Motor neuron (in vitro differentiated cells): Measurements from ENCODE around the gene MAGI3. TPM values are rescaled to one million over a fixed set of nuclear protein-coding genes. Genes with fewer than 3 reads are reported as not detected.
"Not testable (repeated sequence)": the region's sequence is repeated elsewhere in the genome, so short reads cannot be mapped to it uniquely, and the experiment has no call there.

Experiments used
- ATAC-seq, 8 experiments: fragments of 200-7000 bp; cut with Tn5 transposase; replicated peaks in 6 of 8; 2 replicates each; pipeline ENCODE4 v1.8.0; 2021; ENCODE audit warnings: mild to moderate bottlenecking in 8 of 8, moderate library complexity in 8 of 8
- H3K27ac ChIP-seq, 2 donors: fragments of 250-450 bp; sonication (Bioruptor Pico); 2 replicates each; pipeline ENCODE4 v1.9.0; 2021; ENCODE audit warnings: antibody characterized with exemption in 2 of 2, mild to moderate bottlenecking in 2 of 2, moderate library complexity in 1 of 2
- H3K4me1 ChIP-seq, 2 donors: fragments of 250-450 bp; sonication (Bioruptor Pico); replicated peaks in 1 of 2; 2 replicates each; pipeline ENCODE4 v1.6.1; 2021; ENCODE audit warnings: antibody characterized with exemption in 2 of 2, mild to moderate bottlenecking in 2 of 2, moderate library complexity in 1 of 2
- H3K4me3 ChIP-seq, 5 donors: fragments of 250-450 bp; sonication (Bioruptor Pico); 2 replicates each; pipeline ENCODE4 v1.9.0; 2021; ENCODE audit warnings: antibody characterized with exemption in 5 of 5, mild to moderate bottlenecking in 5 of 5, moderate library complexity in 4 of 5
- WGBS, 10 experiments: fragments of 450-650 bp; shearing (Covaris generic); methylation state at CpG; one replicate each; pipeline ENCODE4 v1.0.0; 2022; 5-methylcytosine and 5-hydroxymethylcytosine counted together
- in situ Hi-C, 9 experiments: fragments of 400-800 bp; cut with MboI; loops; one replicate each; pipeline ENCODE4 v1.15.0; 2021; ENCODE audit warnings: low sequenced_read_pairs in 9 of 9, low pct_unique_long_range_greater_than_20kb in 2 of 9; ENCODE audit not compliant: unreplicated experiment in 9 of 9
- total RNA-seq, 8 experiments: library from RNA; unstranded; fragments of 300-600 nt; gene quantifications; 2 replicates each; pipeline versions ENCODE4 v1.2.3 to v1.2.4, GENCODE V29; 2022

MAGI3 gene
- total RNA-seq, 8 experiments from 2014 or later, result 3.9 to 21.3 (median 17.6) TPM

DNA sequence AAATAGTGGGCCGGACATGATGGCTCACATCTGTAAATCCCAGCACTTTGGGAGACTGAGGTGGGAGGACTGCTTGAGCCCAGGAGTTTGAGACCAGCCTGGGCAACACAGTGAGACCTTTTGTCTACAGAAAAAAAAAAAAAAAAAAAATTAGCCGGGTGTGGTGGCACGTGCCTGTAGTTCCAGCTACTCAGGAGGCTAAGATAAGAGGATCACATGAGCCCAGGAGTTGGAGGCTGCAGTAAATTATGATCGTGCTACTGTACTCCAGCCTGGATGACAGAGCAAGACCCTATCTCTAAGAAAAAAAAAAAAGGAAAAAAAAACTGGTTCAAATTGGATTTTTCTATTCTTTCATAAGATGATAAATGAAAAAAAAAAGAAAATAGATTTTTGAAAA lies 15.8 kb downstream of the MAGI3 start:
- ATAC-seq, H3K4me1 ChIP-seq, H3K27ac ChIP-seq, in situ Hi-C loops, H3K4me3 ChIP-seq: not testable (repeated sequence)
- WGBS, 10 experiments, result 80 to 100% (median 90%) methylated on average over 2 to 4 of the region's 4 CpGs

DNA sequence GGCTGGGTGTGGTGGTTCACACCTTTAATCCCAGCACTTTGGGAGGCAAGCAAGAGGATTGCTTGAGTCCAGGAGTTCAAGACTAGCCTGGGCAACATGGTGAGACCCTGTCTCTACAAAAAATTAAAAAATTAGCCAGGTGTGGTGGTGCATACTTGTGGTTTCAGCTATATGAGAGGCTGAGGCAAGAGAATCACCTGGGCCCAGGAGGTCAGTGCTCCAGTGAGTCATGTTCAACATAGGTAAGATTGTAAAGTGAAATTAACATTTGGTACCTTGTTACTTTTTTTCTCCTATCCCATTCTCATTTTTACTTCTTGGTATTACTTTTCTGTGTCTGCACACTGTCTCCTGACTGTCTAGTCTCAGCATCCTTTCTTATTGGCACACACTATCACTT lies 19.0 kb downstream of the MAGI3 start:
- H3K4me3 ChIP-seq, result no peak overlapping the region
- H3K27ac ChIP-seq, result no peak overlapping the region
- H3K4me1 ChIP-seq, result peaks cover 0 to 5% of the 10 kb centered on the region in 2 donors
- in situ Hi-C loops, result no loop called here
- no peak for ATAC-seq

DNA sequence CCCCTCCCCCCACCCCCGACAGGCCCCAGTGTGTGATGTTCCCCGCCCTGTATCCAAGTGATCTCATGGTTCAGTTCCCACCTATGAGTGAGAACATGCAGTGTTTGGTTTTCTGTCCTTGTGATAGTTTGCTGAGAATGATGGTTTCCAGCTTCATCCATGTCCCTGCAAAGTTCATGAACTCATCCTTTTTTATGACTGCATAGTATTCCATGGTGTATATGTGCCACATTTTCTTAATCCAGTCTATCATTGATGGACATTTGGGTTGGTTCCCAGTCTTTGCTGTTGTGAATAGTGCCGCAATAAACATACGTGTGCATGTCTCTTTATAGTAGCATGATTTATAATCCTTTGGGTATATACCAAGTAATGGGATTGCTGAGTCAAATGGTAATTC lies 21.7 kb downstream of the MAGI3 start:
- H3K4me3 ChIP-seq, H3K4me1 ChIP-seq, in situ Hi-C loops, H3K27ac ChIP-seq, ATAC-seq: not testable (repeated sequence)
- 80 to 100% (median 94%) methylated on average over 1 to 2 of the region's 4 CpGs; no CpG with 5 or more reads in 5 of the 10 experiments for WGBS, 10 experiments

DNA sequence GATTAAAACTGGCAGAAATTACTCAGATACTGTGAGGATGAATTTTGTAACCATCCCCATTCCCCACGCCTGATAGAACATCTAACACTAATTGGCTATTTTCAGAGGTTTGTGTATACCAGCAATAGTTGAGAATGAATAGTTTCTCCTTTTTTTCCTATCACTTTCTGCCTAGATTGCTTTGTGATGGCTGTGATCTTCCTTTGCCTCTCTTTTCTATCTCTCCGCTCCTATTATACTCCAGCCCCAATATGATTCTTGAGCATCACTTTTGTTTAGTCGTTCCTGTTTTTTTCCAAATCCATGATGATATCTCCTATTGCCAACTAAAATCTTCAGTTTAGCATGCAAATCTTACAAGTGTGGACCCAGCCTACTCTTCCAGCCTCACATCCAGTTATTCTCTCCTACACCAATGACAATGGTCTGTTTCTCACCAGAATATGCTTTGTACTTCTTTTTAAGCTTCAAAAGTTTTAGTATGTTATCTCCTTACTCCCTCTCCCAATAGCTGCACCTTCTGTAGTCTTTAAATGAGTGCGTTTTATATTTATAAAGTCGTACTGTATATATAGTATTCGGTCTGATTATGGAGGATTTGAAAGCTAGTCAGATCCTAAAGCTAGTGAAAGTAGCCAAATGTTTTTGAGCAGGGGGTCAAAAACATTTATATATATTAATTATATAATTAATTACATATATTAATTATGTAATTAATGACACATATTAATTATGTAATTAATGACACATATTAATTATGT lies 25.2 kb downstream of the MAGI3 start:
- WGBS, 10 experiments, result 24 to 100% (median 89%) methylated on average over 1 to 6 of the region's 6 CpGs
- H3K4me3 ChIP-seq, result no peak overlapping the region
- ATAC-seq, result peak in 7 of 8 experiments; percentile 14 to 42 (median 24)
- H3K27ac ChIP-seq, result no peak overlapping the region
- in situ Hi-C loops, result no loop called here
- no peaks in the 10 kb centered on the region for H3K4me1 ChIP-seq

DNA sequence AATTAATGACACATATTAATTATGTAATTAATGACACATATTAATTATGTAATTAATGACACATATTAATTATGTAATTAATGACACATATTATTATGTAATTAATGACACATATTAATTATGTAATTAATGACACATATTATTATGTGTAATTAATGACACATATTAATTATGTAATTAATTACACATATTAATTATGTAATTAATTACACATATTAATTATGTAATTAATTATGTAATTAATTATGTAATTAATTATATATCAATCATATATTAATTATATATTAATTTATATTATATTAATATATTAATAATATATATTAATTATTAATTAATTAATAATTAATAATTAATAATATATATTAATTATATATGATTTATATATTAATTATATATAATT lies 25.8 kb downstream of the MAGI3 start:
- H3K4me1 ChIP-seq, H3K4me3 ChIP-seq, H3K27ac ChIP-seq, in situ Hi-C loops, ATAC-seq: not testable (repeated sequence)

DNA sequence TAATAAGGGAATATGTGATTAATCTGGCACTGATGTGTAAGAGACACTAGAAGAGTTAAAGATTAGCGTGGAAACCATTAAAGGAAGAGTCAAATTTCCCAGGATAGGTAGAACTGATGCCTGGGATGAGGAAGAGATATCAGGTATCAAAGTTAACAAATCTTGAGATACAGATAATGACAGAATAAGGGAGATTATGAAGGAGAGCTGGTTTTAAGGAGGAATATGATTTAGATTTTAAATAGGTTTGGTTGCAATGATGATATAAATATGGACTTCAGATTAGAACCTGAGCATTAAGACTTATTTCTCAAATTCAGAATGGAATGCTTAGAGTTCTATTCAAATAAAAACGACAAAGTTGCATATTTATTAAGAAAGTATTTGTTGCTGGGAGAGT lies 26.2 kb downstream of the MAGI3 start:
- WGBS, 10 experiments, result 47 to 100% (median 89%) methylated on average over 1 to 2 of the region's 2 CpGs
- in situ Hi-C loops, result no loop called here
- H3K4me1 ChIP-seq, result no peaks in the 10 kb centered on the region
- H3K4me3 ChIP-seq, result no peak overlapping the region
- ATAC-seq, result no peak
- no peak overlapping the region for H3K27ac ChIP-seq

DNA sequence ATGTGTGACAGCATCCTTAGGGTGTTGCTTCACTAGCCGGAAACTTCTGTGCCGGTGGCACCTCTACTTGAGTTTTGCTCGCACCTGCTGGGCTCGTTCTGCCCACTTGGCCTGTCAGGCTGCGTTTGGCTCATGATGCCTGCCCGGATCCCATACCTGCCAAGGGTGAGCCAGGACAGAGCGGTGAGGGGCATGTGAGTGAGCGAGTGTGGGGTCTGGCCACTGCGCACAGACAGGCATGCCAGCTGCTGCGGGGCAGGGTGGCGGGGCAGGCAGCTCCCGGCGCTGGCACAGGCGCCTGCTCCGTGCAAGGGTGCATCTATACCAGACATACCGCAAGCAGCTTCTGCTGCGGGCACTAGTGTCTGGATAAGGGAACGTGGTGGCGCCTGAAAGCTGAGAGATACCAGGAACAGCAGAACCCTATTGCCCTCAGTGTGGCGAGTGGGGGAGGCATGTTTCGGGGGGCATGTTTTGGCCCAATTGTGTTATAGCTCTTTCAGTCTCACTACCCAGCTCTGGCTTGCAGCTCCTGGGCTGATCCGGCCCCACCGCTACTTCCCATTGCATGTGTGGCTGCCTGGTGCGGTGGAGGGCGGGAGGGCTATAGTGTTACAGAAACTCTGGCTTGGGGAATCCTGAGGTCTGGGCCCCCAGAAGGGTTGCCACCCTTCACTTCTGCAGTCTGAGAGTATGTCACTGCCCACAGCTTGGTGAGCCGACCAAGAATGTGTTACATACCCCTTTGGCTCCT lies 32.2 kb downstream of the MAGI3 start:
- ATAC-seq, result no peak
- WGBS, 10 experiments, result 91 to 100% (median 97%) methylated on average over 1 to 25 of the region's 26 CpGs
- in situ Hi-C loops, result no loop called here
- Histone ChIP-seq H3K4me3 (no peak overlapping the region), H3K4me1 (no peaks in the 10 kb centered on the region), H3K27ac (no peak overlapping the region)

DNA sequence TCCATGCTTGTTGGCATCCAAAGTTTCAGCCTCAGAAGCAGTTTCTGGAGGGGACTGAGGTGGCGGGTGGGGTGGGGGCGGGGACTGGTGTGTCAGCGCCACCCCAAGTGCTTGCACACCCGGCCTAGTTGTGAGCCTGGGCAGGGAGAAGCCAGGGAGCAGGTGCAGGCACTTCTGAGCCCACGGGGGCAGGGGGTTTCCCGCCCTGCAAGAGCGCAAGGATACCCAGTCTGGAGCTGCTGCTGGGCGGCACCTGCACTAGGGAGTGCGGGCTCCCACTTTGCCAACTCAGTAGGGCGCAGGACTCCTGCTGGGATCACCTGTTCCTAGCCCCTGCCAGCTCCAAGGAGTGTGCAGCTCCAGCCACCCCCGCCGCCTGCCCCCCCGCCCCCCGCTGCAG lies 33.5 kb downstream of the MAGI3 start:
- Histone ChIP-seq H3K27ac (no peak overlapping the region), H3K4me3 (no peak overlapping the region), H3K4me1 (no peaks in the 10 kb centered on the region)
- 100% methylated on average over 1 of the region's 14 CpGs; no CpG with 5 or more reads in 9 of the 10 experiments for WGBS, 10 experiments
- in situ Hi-C loops, result no loop called here
- no peak for ATAC-seq

DNA sequence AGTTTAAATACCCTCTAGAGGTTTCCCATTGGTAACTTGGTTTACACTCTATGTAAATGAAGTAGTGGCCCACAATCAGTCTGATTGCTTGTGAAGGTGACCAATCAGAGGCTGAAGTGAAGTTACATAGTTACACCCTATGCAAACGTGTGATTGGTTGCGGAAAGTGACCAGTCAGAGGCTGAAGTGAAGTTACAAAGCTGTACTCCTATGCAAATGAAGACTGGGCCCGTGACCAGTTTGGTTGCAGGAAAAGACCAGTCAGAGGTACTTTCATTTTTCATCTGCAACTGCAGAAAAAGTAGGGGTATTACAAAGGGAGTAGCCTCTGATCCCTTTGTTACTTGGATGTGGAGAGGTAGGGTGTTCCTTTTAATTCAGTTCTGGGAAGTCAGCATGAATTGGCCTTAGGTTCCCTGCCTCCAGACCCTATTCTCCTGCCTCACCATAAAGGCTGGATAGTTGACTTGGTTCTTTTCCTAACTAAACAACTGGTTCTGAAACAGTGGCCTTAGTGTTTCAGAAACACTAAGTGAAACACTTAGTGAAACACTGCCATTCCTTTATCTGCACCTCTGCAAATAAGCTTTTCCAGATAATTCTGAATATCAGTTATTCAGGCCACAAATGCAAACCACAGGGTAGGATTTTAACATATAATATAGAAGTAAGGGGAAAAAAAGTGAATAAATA lies 39.3 kb downstream of the MAGI3 start:
- 67 to 100% (median 89%) methylated on average over 1 to 3 of the region's 3 CpGs; no CpG with 5 or more reads in 2 of the 10 experiments for WGBS, 10 experiments
- Histone ChIP-seq H3K4me1 (no peaks in the 10 kb centered on the region), H3K27ac (no peak overlapping the region), H3K4me3 (no peak overlapping the region)
- in situ Hi-C loops, result no loop called here
- ATAC-seq, result peak in 3 of 8 experiments; percentile 36 to 100 (median 99)

DNA sequence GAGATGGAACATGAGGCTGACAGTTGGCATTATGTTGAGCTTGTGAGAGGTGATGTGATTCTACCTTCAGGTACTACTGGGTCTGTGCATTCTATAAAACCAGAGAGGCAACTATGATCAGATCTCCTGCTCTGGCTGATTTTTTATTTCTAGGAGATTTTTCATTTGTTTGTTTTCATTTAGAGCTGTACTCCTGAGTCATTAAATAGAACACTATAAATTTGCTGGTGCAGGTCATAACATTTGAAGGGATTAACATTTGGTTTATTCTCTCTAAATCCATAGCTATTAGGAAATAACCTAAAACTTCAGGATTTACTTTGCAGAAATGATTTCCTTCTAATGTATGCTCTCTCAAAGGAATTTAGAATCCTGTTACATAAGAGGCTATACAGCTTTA lies 42.9 kb downstream of the MAGI3 start:
- Histone ChIP-seq H3K4me3 (no peak overlapping the region), H3K4me1 (peaks cover 0 to 3% of the 10 kb centered on the region in 2 donors), H3K27ac (no peak overlapping the region)
- in situ Hi-C loops, result no loop called here
- no peak for ATAC-seq

DNA sequence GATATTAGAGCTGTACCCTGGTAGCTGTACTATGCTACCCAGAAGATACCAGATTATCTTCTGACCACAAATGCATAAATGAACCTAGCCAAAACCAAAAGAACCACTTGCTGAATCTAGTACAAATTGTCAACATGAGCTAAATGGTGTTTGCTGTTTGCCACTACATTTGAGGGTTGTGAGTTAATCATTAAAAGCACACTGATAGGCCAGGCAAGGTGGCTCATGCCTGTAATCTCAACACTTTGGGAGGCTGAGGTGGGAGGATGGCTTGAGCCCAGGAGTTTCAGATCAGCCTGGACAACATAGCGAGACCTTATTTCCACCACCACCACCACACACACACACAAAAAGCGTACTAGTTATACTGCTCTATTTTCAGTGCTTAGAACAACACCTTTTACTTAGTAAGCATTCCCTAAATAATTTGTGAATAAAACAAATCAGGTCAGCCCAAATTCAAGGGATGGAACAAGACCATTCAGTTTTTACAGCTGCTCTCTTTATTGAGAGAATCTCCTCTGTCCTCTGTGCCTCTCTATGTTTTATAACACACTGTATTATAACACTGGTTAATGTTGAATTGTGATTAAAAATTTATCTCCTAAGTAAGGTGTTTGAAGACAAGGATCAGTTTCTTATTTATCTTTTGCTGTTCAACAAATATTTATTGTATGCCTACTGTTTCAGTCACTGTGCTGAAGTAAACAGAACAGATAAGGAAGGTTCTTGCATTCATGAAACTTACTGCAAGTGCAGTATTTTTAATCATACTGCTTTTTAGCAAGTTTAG lies 44.0 kb downstream of the MAGI3 start:
- H3K27ac ChIP-seq, result no peak overlapping the region
- peaks cover 0 to 3% of the 10 kb centered on the region in 2 donors for H3K4me1 ChIP-seq
- WGBS, 10 experiments, result 71 to 100% (median 100%) methylated on average over 1 to 2 of the region's 2 CpGs; no CpG with 5 or more reads in 4 of the 10 experiments
- no peak overlapping the region for H3K4me3 ChIP-seq
- no peak for ATAC-seq
- in situ Hi-C loops, result no loop called here

DNA sequence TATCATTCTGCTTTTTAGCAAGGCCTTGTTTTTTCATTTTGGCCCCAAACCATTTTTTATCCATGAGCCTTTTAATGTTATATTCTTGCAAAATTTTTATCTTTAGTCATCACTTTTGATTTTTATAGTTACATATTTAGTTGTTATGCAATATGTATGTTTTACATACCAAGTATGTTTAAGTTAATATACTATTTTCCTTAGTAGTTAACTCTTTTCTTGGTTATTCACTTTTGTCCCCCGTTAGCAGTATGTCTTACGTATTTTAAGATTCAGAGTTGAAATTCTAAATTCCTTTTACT lies 44.5 kb downstream of the MAGI3 start:
- H3K4me1 ChIP-seq, result peaks cover 0 to 3% of the 10 kb centered on the region in 2 donors
- in situ Hi-C loops, result no loop called here
- WGBS, 10 experiments, result 62 to 100% (median 93%) methylated on average over 2 of the region's 2 CpGs
- H3K27ac ChIP-seq, result no peak overlapping the region
- no peak for ATAC-seq
- no peak overlapping the region for H3K4me3 ChIP-seq
